NCI-H460 (cell line): ENCODE data around the gene NOP53. TPM values are rescaled to one million over a fixed set of nuclear protein-coding genes. Genes with fewer than 3 reads are reported as not detected.
A peak's percentile ranks its signal among the peaks of the same experiment; 100 is the strongest.
"Not testable (repeated sequence)": the region's sequence is repeated elsewhere in the genome, so short reads cannot be mapped to it uniquely, and the experiment has no call there.

Source experiments
- DNase-seq: peaks from one replicate; pipeline ENCODE4 v3.0.0-alpha.2; 2016; ENCODE audit warnings: low read depth; ENCODE audit errors: extremely low read depth
- polyA plus RNA-seq: library from polyadenylated mRNA; depleted of rRNA; stranded (reverse); fragments of >200 nt; gene quantifications from 2 replicates; pipeline ENCODE4 v1.2.3, GENCODE V29; 2014; cell fraction: nucleus; rRNA removed
- total RNA-seq: library from RNA; depleted of rRNA; stranded (reverse); fragments of >200 nt; shearing (Covaris generic); gene quantifications from 2 replicates; pipeline ENCODE4 v1.2.3, GENCODE V29; 2014; rRNA removed

Gene NOP53
- 114 and 132 TPM in 2 replicates for total RNA-seq
- polyA plus RNA-seq, result 58.4 and 83.1 TPM in 2 replicates

GRCh38 chr19:47745010-47745901 is at the start of gene NOP53:
NOP53 (plus strand) TSS chr19:47745546; CDS start chr19:47745560, 14 bp downstream.
- DNase-seq, result peak; percentile 93

- no peak for DNase-seq
Observed at GRCh38 chr19:47696635-47697034, 48.7 kb upstream of the NOP53 start.

- DNase-seq, result peak; percentile 68
Observed at GRCh38 chr19:47697863-47698609, 47.3 kb upstream of the NOP53 start.

GRCh38 chr19:47698631-47699359 is 46.6 kb upstream of the NOP53 start:
- no peak for DNase-seq

- peak; percentile 42 for DNase-seq
Observed at GRCh38 chr19:47699360-47699917, 45.9 kb upstream of the NOP53 start.

- no peak for DNase-seq
Observed at GRCh38 chr19:47700934-47701716, 44.2 kb upstream of the NOP53 start.

- DNase-seq, result no peak
Observed at GRCh38 chr19:47701717-47702552, 43.4 kb upstream of the NOP53 start.

- DNase-seq, result no peak
Observed at GRCh38 chr19:47702671-47703070, 42.7 kb upstream of the NOP53 start.

- no peak for DNase-seq
Observed at GRCh38 chr19:47703301-47703700, 42.0 kb upstream of the NOP53 start.

- DNase-seq, result peak; percentile 11
Observed at GRCh38 chr19:47704024-47704423, 41.3 kb upstream of the NOP53 start.

- no peak for DNase-seq
Observed at GRCh38 chr19:47704656-47705055, 40.7 kb upstream of the NOP53 start.

- DNase-seq, result peak; percentile 69
Observed at GRCh38 chr19:47707135-47707925, 38.0 kb upstream of the NOP53 start.

- DNase-seq, result no peak
Observed at GRCh38 chr19:47711652-47712242, 33.6 kb upstream of the NOP53 start.

- no peak for DNase-seq
Observed at GRCh38 chr19:47713046-47714021, 32.0 kb upstream of the NOP53 start, which contains the start of gene EHD2. EHD2 (plus strand) TSS chr19:47713422; CDS start chr19:47716613, 3,191 bp downstream.

GRCh38 chr19:47714339-47714738 is 31.0 kb upstream of the NOP53 start:
- no peak for DNase-seq

- not testable (repeated sequence) for DNase-seq
Observed at GRCh38 chr19:47714855-47715254, 30.5 kb upstream of the NOP53 start.
